Stimulated activated CD8-positive, alpha-beta memory T cell treated with anti-CD3 and anti-CD28 coated beads, Interleukin-7, amount 100 ng/mL, for 48 hours (primary cell): ENCODE measurements around the gene SPEF1.

Experiments
- DNase-seq, 2 donors: peaks; one replicate each; pipeline ENCODE4 v3.0.0-alpha.2; 2020; ENCODE audit warnings: low read depth in 1 of 2; ENCODE audit errors: extremely low read depth in 1 of 2

The SPEF1 gene

DNA sequence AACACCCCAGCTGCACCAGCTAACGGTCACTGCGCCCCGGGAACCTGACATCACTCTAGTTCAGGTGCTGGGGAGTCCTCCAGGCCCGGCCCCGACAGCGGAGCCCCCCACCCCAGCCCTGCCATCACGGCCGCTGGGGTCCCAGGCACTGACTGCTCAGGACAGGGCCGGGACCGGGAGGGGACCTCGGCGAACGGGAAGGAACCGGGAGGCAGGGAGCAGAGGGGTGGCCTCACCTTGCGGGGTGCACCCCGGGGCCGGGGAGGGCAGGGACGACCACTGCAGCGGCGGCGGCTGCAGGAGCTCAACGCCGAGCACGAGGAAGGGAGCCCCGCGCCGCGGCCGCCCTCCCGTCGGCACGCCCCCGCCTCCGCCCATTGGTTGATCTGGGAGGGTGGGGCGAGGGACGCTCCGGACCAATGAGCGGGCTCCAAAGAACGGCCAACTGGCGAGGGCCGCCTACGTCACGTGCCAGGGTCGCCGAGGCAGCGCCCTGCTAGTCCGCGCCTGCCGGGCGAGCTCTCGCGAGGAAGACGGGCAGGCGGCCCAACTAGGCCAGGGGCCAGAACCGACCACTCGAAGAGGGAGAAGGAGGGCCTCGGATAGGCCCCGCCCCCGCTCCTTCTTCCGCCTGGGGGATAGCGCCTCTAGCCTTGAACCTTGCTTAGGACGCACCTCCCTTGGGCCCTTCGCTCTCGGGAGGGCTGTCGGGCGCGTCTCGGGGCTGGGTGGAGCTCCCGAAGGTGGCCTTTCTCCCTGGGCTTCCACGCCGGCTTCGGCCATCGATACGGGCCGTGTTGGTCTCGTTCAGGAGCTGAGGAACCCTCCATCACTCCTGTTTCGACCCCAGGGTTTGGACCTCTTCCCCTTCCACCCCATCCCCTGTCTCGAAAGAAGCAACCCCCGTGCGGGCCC lies 13.6 kb downstream of the SPEF1 start, which contains the start of gene ADISSP:
Gene ADISSP, minus strand, starts transcription at position 327 of the 915 bp plus-strand sequence. CDS start 7,653 bp downstream, outside the sequence.
- DNase-seq: peak; percentile 97

DNA sequence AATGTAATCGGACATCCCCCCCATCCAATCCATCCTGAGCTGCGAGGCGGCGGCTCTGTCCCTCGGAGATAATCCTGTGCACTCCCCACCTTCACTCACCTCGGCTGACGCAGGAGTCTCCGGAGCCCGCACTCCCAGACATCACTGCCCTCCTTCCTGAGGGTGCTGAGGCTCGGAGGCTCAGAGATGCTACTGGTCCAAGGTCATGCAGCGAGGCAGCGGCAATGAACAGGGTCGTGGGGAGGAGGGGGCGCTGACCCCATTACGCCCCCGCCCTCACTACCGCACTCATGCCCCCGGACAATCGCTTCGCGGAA lies 14.2 kb downstream of the SPEF1 start:
- DNase-seq: no peak

DNA sequence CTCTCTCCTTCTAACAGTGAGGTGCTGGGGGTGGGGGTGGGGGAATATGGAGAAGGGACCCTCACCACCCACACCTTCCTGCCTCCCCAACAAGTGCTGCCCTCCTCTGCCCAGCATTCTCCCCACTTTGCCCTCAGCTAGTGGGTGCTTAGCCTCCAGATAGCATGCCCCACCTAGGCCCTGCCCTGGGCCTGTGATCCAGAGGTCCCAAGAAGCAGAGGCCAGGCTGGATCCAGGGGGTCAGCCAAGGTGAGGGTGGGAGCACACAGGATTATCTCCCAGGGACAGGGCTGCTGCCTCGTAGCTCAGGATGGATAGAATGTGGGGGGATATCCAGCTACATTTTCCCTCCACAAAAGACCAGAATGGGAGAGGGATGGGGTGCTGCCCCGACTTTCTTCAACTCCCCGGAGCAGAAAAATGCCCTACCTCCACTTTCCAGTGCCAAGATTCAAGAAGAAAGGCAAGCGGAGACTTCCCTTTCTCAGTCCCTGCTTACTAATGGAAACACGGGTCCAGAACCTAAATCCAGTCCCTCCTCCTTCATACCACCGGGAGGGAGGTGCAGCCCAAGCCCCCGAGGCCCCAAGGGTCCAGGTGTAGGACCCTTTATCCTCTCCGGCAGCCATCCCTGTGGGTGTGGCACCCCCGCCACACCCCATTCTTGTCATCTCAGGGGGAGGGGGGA lies 14.7 kb downstream of the SPEF1 start:
- DNase-seq: no peak

DNA sequence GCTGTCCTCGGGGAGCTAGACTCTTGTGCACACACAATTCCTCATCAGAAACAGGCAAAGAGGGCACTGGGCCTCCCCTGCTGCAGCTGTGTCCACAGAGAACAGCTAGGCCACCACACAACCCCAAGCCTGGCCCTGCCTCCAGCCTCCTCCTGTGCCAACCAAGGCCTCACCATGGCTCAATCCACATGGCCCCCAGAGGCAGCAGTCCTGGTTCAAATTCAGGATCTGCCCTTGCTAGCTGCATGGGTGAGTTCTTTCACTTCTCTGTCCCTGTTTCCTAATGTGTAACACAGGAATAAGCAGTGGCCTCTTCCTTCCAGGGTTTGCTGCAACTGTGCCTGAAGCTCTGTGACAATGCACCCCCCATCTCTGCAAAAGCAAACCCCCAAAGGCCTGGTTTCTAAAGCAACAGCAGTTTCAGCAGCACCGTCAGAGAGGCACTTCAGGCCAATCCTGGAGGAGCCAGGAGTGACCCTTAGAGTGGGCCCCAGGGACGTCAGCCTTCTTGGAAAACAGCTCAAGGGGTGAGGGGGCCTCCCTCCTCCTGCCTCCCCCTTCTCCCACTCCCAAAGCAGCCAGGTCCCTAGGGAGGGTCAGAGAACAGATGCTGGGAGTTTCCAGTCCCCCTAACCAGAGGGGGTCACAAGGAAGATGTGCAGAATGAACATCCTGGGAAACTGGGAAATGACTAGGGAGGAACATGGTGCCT lies 15.9 kb downstream of the SPEF1 start:
- no peak for DNase-seq

DNA sequence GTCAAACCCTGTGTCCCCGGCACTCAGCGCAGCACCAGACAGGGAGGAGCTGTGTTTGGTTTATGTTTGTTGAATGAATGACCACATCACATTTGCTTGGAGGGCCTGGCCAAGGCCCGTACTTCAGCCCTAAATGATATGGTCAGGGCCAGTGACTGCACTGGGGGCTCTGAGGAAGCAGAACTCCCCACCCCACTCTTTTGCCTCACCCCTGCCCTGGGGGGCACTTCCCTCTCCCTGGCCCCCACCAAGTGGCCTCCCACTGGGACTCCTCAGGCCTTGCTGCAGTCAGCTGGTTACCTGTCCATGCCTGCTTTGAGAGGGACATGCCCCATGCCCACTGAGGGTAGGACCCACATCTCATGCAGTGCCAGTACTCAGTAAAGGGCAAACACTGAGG lies 16.6 kb downstream of the SPEF1 start:
- no peak for DNase-seq

DNA sequence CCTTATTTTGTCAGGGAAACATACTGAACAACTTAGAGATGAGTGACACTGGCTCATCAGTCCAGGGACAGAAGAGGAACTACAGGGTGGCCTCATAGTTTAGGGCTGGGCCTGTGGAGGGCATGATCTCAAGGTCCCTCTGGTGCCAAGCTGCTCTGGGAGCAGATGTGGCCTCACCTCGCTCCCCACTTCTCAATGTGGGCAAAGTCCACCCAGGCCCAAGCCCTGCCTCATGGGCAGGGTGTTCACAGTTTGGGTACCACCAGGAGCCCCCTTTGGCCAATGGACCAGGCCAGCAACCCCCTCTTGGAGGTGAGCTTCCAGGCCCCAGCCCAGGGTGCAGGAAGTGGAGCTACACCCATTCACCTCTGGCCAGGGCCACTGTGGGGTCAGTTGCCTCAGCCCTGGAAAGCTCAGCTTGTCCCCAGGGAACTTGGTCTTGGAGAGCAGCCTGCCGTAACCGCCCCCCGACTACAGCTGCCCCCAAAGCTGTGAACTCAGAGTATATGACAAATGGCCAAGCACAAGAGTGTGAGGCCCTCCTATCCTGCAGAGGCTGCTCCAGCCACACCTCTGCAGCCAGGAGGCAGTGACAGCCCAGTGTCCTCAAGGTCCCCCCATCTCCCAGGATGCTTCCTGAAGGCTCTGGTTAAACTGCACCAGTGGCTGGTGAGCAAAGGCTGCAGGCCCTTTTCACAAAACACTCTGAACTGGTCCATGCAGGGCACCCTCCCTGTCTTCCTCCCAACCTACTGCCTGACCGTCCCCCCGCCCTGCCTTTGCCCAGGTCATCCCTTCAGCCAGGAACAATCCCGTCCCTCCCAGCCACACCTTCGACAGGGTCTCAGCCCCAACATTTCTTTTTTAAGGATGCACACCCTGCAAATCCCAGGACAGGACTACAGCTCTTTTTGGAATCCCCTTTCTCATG lies 17.3 kb downstream of the SPEF1 start:
- DNase-seq: no peak

DNA sequence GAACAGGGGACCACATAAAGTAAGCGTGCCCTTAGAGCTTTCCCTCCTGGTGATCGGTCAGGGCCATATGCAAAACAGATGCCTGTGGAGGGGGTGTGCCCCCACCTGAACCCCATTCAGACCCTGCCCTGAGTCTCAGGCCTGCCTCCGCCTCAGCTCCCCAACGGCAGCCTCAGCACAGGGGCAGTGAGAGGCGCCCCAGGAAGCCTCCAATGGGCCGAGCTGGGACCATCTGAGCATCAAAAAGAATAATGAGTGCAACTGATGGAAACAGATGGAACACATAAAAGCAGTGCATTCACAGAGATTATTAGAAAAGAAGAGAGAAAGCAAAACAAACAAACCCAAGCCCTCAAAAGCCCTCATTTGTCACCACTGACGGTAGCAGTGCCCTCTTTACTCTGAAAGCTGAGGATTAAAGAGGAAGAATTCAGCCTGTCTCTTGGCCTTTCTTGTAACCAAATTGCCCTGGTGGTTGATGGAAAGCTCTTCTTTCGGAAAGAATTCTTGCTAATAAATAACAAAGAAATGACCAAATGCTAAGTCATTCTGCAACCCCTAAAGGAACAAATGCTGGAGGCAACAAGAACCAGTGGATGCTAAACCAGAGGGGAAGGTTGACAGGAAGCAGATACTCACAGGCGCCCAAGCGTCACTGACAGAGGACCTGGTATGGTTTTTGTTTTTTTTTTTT lies 20.4 kb downstream of the SPEF1 start:
- DNase-seq: no peak

DNA sequence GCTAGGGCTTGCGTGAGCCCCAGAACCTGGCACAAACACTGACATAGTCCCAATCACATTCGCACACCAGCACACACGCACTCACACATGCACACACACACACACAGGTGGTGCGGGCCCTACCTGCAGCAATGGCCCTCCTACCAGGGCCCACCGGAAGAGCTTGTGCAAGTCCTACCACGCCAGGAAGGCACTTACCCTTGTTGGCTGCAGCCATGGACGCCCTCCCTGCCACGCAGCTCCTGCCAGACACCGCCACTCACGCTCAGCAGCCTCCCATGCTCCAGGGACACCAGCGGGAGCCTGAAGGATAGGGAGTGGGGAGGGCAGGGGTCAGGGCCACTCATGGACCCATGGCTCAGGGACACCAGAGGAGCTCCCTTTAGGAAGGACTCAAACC lies 21.4 kb downstream of the SPEF1 start:
- no peak for DNase-seq

DNA sequence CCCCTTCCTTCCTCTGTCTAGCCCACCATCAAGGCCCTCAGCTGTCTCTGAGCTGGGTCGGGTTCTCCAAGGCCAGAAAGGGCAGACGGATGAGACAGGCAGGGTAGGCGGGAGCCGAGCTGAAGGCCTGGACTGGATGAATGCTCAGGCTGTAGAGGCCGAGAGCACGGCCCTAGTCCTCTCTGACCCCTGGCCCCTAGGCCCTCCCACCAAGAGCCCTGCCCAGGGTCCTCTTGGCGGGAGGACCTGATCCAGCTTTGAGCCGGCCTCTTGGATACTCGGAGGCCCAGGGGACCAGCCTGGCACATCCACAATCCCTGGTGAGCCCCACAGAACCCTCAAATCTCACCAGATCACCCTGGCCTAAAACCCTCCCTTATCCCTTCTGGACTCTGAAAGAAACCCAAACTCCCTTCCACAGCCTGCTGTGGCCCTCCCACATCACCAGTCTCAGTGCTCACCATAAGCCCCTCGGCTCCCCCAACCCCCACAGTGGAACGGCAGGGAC lies 21.9 kb downstream of the SPEF1 start:
- no peak for DNase-seq

DNA sequence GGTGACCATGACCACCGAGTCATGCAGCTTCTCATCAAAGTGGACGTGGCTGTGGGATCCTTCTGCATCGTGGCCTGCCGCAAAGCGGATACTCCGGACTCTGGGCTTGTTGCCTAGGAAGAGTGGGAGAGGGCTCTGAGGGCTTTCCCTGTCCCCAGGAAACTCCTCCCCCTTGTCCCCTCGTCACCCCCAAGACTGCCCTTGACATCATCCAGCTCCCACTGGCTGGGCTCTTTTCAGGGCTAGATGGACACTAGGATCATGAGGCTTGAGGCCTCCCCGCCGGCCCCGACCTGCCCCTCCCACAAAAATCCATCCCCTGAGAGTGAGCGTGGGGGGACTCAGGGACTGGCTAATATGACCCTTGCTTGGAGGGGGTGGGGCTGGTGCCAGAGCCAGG lies 22.7 kb downstream of the SPEF1 start:
- no peak for DNase-seq

DNA sequence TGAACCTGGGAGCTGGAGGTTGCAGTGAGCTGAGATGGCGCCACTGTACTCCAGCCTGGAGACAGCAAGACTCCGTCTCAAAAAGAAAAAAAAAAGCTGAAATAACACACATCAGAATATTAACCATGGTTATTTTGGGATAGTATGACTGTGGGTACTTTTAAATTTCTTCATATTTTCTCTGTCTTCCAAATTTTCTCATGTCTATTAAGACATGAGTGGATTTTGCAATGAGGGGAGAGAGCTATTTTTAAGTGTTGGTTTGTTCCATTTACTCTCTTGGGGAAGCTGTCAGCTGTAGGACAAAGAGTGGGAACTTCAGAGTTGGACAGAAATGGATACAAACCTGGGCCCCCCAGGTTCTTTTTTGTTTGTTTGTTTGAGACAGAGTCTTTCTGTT lies 24.0 kb downstream of the SPEF1 start:
- DNase-seq: no peak

DNA sequence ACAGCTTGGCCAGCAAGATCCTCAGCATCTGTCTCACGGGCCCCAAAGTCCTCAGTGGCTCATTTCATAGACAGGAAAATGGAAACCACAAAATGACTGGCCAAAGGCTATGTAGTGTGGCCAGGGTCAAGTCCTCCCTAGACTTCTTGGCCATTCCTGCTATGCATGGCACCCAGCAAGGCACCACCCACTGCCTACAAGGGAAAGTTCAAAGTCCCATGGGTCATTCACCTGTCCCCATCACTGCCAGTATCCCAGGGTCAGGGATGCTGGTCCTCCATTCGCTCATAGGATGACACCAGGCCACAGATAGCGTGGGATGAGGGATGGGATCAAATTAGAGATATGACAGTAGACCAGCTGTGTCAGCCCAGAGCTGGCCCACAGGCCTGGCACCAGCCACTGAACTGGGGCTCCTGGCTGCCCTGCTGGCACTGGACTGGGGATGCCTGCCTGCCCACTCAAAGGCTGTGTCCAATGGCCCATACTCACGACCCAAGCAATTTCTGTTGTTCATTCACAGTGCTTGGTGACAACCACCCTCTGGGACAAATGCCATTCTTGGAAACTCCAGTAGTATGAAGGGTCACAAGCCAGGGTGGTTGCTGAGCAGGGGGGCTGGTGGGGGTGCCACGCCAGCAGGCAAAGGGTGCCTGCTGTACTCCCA lies 25.3 kb downstream of the SPEF1 start:
- DNase-seq: no peak

DNA sequence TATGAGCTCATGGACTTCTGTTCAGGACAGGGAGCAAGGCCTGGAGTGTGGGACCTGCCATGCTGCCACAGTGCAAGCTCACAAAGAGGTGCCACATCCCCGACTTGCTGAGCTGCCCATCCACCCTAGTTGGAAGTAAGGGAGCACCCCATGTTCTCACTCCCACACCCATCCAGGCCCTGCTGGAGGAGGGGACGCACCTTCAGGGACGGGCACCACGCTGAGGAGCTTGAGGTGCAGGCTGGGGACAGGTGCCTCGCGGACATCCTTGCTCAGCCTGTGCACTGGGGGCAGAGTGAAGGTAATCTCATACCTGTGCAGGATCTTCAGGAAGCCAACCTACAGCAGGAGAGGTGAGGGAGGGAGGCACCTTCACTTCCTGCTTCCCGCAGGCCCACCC lies 26.0 kb downstream of the SPEF1 start:
- no peak for DNase-seq

DNA sequence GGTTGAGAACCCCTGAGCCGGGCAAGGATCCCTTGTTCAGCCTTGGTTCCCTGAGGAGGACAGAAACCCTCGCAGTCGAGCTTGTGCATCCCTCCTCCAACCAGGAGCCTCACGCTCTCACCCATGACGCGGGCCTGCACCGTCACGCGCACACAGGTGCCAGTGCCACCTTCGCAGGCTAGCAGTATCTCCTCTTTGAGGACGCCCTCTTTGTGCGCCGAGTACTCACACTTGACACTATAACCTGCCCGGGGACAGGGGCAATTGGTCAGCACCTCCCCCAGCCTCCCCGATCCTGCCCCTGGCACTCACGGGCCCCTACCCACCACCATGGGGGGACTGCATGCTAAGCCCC lies 27.0 kb downstream of the SPEF1 start:
- no peak for DNase-seq

DNA sequence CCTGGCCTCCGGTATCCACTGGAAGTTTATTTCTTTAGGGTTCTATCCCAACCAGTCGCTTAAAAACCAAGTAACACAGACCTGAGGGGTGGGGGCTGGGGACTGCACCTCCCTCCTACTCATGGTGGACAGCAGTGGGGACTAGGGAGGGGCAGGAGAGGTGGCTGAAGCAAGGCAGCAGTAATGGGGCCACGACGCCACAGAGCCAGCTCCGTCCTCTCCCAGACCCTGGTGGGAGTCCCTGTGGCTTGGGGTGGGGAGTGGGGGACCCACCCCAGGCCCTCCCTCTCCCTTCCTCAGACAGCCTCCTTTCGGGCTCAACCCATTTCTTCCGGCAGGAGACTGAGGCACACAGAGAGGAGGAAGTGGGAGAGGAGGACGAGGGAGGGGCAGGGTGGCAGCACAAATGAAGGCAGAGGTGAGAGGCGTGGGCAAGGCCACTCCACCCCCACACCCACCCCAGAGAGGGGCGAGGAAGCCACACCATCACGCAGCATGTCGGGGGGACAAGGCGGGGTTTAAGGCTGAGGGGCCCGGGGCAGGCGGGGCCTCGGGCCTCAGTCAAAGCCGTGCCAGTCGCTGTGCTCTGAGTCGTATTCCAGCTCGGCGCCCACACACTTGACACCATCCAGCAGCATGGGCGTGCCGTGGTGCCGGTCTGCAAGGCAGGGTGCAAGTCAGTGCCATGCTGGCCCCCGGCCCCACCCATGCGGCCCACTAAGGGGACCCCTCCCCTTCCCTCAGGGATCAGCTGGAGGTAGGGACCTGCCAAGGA lies 27.6 kb downstream of the SPEF1 start:
- DNase-seq: no peak

DNA sequence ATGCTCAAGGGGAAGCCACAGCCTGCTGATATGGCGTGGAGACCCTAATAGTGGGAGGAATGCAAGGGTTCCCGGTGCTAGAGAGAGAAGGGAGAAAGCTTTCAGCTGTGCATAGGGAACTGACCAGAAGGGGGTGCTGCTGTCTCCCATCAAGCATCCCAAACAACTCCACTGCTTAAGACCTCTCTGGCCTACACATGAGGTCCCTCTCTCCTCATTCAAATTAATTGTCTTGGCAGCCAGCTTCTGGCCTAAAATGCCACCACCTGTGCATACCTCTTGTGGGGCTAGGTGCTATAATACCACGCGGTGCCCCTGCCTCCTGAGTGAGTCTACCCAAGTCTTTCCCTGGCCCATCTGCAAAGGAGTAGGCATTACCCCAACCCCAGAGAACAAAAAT lies 28.1 kb downstream of the SPEF1 start:
- peak in 1 of 2 donors; percentile 23 for DNase-seq

DNA sequence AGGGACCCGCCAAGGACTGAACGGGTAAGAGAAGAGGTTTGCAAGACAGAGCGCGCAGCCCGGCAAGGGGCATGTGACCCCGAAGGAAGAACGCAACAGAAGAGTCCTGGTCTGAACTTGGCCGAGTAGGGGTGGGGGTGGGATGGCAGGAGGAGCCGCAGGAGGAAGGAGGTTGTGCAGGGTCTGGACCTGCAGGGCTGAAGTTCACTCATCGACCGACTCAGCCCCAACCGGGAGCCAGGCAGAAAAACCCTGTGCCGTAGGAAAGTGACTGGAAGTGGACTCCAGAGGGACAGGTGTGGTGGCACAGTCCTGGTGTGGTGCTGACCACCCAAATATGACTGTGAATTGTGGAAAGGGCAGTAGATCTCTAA lies 28.9 kb downstream of the SPEF1 start:
- DNase-seq: no peak

DNA sequence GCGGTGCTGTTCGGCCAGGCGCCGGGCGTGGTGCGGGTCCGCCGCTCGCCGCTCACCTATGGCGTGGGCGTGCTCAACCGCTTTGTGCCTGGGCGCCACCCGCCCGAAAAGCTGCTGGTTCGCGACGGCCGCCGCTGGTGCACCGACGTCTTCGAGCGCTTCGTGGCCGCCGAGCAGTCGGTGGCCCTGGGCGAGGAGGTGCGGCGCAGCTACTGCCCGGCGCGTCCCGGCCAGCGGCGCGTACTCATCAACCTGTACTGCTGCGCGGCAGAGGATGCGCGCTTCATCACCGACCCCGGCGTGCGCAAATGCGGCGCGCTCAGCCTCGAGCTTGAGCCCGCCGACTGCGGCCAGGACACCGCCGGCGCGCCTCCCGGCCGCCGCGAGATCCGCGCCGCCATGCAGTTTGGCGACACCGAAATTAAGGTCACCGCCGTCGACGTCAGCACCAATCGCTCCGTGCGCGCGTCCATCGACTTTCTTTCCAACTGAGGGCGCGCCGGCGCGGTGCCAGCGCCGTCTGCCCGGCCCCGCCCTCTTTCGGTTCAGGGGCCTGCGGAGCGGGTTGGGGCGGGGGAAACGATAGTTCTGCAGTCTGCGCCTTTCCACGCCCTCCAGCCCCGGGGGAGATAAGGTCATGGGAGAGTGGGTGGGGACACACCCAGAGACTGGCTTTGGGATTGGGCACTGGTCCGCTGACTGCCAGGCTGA lies 29.4 kb downstream of the SPEF1 start:
- peak; percentile 19 to 45 for DNase-seq
